DOHH2 (cell line): ENCODE measurements around the gene OBSCN.

Experiments
- H3F3A ChIP-seq: fragments of 200-600 bp; sonication (generic), shearing (Covaris generic); 2 replicates; pipeline ENCODE4 v1.6.0; 2016; ENCODE audit warnings: antibody characterized with exemption, mild to moderate bottlenecking; ENCODE audit not compliant: control insufficient read depth, insufficient read depth
- H3K27ac ChIP-seq: fragments of 200-600 bp; sonication (generic); 2 replicates; pipeline ENCODE4 v1.5.1; 2014; ENCODE audit warnings: low read depth, mild to moderate bottlenecking, low read length, moderate library complexity
- H3K27me3 ChIP-seq: fragments of 200-600 bp; sonication (generic); 2 replicates; pipeline ENCODE4 v1.6.1; 2014; ENCODE audit warnings: mild to moderate bottlenecking, low read length, mixed read lengths; ENCODE audit not compliant: control insufficient read depth
- H3K36me3 ChIP-seq: fragments of 200-600 bp; sonication (generic); 2 replicates; pipeline ENCODE4 v1.6.1; 2014; ENCODE audit warnings: mild to moderate bottlenecking, low read length, moderate library complexity, mixed read lengths; ENCODE audit not compliant: control insufficient read depth
- H3K4me1 ChIP-seq: fragments of 200-600 bp; sonication (generic); 2 replicates; pipeline ENCODE4 v1.6.1; 2014; ENCODE audit warnings: mild to moderate bottlenecking, low read length, mixed read lengths; ENCODE audit not compliant: control insufficient read depth
- H3K4me2 ChIP-seq: fragments of 200-600 bp; sonication (generic); 2 replicates; pipeline ENCODE4 v1.6.0; 2014; ENCODE audit warnings: mild to moderate bottlenecking, low read length, moderate library complexity
- H3K4me3 ChIP-seq: fragments of 200-600 bp; sonication (generic); 2 replicates; pipeline ENCODE4 v1.5.1; 2014; ENCODE audit warnings: mild to moderate bottlenecking, low read length, mixed read lengths
- H3K79me2 ChIP-seq: fragments of 200-600 bp; sonication (generic); 2 replicates; pipeline ENCODE4 v1.6.1; 2014; ENCODE audit warnings: mild to moderate bottlenecking, low read length, mixed read lengths; ENCODE audit not compliant: control insufficient read depth
- H3K9me2 ChIP-seq: fragments of 200-600 bp; sonication (generic); replicated peaks from 2 replicates; pipeline ENCODE4 v1.6.1; 2014; ENCODE audit warnings: mild to moderate bottlenecking, low read length, mixed read lengths; ENCODE audit not compliant: control insufficient read depth
- H3K9me3 ChIP-seq: fragments of 200-600 bp; sonication (generic); 2 replicates; pipeline ENCODE4 v1.6.1; 2014; ENCODE audit warnings: antibody characterized with exemption, low read length, mixed read lengths; ENCODE audit not compliant: control insufficient read depth, insufficient read depth
- H4K20me1 ChIP-seq: fragments of 200-600 bp; sonication (generic); 2 replicates; pipeline ENCODE4 v1.6.0; 2014; ENCODE audit warnings: low read depth, mild to moderate bottlenecking, antibody characterized with exemption, low read length, moderate library complexity; ENCODE audit not compliant: control insufficient read depth, insufficient read depth
- CTCF ChIP-seq: fragments of 200-600 bp; sonication (generic); IDR thresholded peaks from one replicate; pipeline ENCODE4 v1.5.1; 2014; ENCODE audit warnings: antibody characterized with exemption, mild to moderate bottlenecking, low read depth, low read length; ENCODE audit not compliant: poor library complexity, severe bottlenecking
- EZH2phosphoT487 ChIP-seq: fragments of 200-600 bp; sonication (generic); IDR thresholded peaks from 2 replicates; pipeline ENCODE4 v1.6.1; 2017; ENCODE audit warnings: borderline replicate concordance, mild to moderate bottlenecking, antibody characterized with exemption, low read length, moderate library complexity, mixed read lengths

OBSCN gene

GRCh38 chr1:228293816-228294500 lies 86.1 kb downstream of the OBSCN start:
- H3K27ac ChIP-seq = no peak overlapping the region
- no peaks in the 10 kb centered on the region for H3F3A ChIP-seq
- no peaks in the 10 kb centered on the region for H3K4me1 ChIP-seq
- H4K20me1 ChIP-seq = no peaks in the 10 kb centered on the region
- H3K36me3 ChIP-seq = no peaks in the 10 kb centered on the region
- H3K4me3 ChIP-seq = no peak overlapping the region
- peaks cover 9% of the 10 kb centered on the region; the same call in 1 of the 2 replicates for H3K9me3 ChIP-seq
- no peaks in the 10 kb centered on the region for H3K79me2 ChIP-seq
- no peaks in the 10 kb centered on the region for H3K9me2 ChIP-seq
- no peaks in the 10 kb centered on the region for H3K27me3 ChIP-seq
- no peak for TF ChIP-seq EZH2phosphoT487
- no peak for TF ChIP-seq CTCF
- no peak overlapping the region for H3K4me2 ChIP-seq

- no peaks in the 10 kb centered on the region for H3F3A ChIP-seq
- H3K79me2 ChIP-seq = no peaks in the 10 kb centered on the region
- H3K4me3 ChIP-seq = no peak overlapping the region
- H3K27me3 ChIP-seq = no peaks in the 10 kb centered on the region
- H3K36me3 ChIP-seq = no peaks in the 10 kb centered on the region
- no peak overlapping the region for H3K27ac ChIP-seq
- no peak for TF ChIP-seq EZH2phosphoT487
- peaks cover 9% of the 10 kb centered on the region; the same call in 1 of the 2 replicates for H3K9me3 ChIP-seq
- no peaks in the 10 kb centered on the region for H4K20me1 ChIP-seq
- H3K9me2 ChIP-seq = no peaks in the 10 kb centered on the region
- H3K4me1 ChIP-seq = no peaks in the 10 kb centered on the region
- no peak overlapping the region for H3K4me2 ChIP-seq
These were observed 86.9 kb downstream of the OBSCN start for GRCh38 chr1:228294717-228295116.

GRCh38 chr1:228295201-228295600 lies 87.4 kb downstream of the OBSCN start:
- Histone ChIP-seq H3F3A (no peaks in the 10 kb centered on the region), H3K9me3 (peaks cover 9% of the 10 kb centered on the region; the same call in 1 of the 2 replicates), H3K27me3 (no peaks in the 10 kb centered on the region), H3K27ac (no peak overlapping the region), H3K9me2 (no peaks in the 10 kb centered on the region; the same call in 1 of the 2 replicates), H4K20me1 (no peaks in the 10 kb centered on the region), H3K79me2 (no peaks in the 10 kb centered on the region), H3K4me1 (no peaks in the 10 kb centered on the region), H3K36me3 (no peaks in the 10 kb centered on the region), H3K4me3 (no peak overlapping the region), H3K4me2 (no peak overlapping the region)
- TF ChIP-seq EZH2phosphoT487 (no peak), CTCF (no peak)

- H4K20me1 ChIP-seq = no peaks in the 10 kb centered on the region
- H3K4me3 ChIP-seq = no peak overlapping the region
- H3K9me2 ChIP-seq = no peaks in the 10 kb centered on the region; the same call in 1 of the 2 replicates
- H3K79me2 ChIP-seq = no peaks in the 10 kb centered on the region
- H3K9me3 ChIP-seq = peaks cover 9% of the 10 kb centered on the region; the same call in 1 of the 2 replicates
- H3K27me3 ChIP-seq = no peaks in the 10 kb centered on the region
- no peak overlapping the region for H3K4me2 ChIP-seq
- H3K36me3 ChIP-seq = no peaks in the 10 kb centered on the region
- H3F3A ChIP-seq = no peaks in the 10 kb centered on the region
- H3K4me1 ChIP-seq = no peaks in the 10 kb centered on the region
- no peak overlapping the region for H3K27ac ChIP-seq
- TF ChIP-seq CTCF = no peak
These were observed 88.1 kb downstream of the OBSCN start for GRCh38 chr1:228295981-228296380.
